ENCODE measurements around the gene RAB26.
"Not testable (repeated sequence)": the region's sequence is repeated elsewhere in the genome, so short reads cannot be mapped to it uniquely, and the experiment has no call there.

The RAB26 gene, protein sequence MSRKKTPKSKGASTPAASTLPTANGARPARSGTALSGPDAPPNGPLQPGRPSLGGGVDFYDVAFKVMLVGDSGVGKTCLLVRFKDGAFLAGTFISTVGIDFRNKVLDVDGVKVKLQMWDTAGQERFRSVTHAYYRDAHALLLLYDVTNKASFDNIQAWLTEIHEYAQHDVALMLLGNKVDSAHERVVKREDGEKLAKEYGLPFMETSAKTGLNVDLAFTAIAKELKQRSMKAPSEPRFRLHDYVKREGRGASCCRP

DNA sequence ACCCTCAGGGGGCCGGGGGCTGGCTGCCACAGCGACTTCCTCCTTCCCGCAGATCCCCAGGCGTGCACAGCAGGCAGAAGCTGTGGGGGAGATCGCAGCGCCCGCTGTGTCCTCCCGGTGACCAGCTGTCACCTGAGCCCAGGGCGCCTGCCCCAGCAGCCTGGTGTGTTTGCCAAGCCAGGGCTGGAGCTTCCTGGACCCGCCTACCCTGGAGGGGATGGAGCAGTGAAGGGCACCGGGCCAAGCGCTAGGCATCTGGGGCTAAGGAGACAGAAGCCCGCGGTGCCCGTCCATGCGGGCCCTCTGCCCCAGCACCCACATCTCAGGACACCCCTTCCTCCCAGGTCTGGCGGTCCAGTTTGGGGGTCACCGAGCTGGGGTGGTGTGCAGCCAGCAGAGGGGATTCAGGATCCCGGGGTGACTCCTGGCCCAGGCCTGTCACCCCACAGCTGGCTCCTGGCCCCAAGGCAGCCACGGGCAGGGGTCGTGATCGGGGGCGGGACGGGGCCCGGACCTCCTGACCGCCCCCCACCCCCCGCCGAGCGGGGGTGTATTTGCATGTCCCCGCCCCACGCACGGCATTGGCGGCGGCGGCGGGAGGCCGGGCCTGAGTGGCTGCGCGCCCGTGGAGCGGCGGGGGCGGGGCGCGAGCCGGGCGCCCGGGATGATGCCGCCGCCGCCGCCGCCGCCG lies at the start of gene RAB26:
Gene RAB26, plus strand, starts transcription at position 645 of the 691 bp plus-strand sequence. CDS start 159 bp downstream, outside the sequence.
- DNase-seq: peak; percentile 29 to 62

DNA sequence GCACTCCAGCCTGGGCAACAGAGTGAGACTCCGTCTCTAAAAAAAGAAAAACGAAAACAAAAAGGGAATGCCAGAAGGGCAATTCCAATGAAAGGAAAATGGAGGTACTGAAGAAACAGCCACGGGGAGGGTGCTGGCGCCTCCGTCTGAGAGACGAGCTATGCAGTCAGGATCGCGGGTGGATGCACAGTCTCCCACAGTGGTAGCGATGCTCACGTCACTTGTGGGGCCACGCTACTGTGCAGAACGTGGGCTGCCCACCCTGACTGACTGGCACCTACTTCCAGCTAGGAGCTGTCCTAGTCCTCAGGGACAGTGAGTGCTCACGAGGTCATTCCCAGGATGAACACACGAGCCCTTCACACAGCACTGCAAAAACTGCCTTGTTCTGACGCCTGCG lies 46.8 kb upstream of the RAB26 start:
- DNase-seq: not testable (repeated sequence)

DNA sequence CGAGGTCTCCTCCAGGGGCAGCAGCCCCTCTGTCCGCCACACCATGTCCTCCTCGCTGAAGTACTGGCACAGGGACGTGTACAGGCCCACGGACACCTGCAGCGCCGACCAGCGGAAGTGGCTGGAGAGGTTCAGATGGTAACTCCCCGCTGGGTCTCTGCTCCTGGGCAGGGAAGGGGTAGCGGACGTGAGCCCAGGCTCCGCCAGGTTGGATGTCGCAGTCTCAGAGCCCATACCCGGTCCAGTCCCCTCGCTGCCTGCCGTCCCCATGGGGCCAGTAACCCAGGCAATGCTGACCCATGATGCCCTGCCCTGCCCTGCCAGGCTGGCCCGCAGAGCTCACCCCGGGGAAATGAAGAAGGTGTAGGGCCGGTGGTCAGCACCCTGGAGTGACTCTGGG lies 46.0 kb upstream of the RAB26 start:
- DNase-seq: no peak

DNA sequence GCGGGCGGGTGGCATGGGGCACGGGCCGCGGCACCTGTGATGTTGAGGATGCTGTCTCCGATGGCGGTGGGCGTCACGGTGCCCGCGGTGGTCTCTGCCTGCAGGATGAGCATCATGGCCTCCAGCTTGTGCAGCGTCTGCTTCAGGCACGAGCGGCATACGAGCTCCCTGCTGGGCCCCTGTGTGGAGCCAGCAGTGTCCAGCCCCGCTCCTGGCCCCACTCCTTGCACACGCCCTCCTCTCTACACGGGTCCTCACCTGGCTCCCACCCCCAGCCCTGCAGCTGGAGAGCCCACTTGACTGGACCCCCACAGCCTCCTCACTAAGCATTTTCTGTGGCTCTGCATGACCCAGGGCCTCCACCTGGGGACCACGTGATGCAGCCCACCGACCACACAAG lies 44.0 kb upstream of the RAB26 start:
- DNase-seq: not testable (repeated sequence)

DNA sequence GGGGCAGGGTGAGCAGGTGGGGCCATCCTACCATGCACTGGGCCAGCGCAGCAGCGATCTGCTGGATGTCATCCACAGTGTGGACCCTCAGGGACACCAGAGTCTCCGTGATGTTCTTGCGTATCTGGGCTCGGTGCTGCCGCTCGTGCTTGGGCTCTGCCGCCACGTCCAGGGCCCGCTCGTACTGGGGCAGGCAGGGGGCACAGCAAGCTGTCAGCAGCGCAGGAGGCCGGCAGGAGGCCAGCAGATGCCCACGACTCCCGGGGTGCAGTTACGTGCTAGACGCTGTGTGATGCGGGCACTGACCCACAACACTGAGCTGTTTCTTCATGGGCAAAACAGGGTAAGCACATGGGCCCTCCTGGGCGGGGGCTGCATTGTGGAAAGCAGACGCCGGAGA lies 43.1 kb upstream of the RAB26 start:
- not testable (repeated sequence) for DNase-seq

DNA sequence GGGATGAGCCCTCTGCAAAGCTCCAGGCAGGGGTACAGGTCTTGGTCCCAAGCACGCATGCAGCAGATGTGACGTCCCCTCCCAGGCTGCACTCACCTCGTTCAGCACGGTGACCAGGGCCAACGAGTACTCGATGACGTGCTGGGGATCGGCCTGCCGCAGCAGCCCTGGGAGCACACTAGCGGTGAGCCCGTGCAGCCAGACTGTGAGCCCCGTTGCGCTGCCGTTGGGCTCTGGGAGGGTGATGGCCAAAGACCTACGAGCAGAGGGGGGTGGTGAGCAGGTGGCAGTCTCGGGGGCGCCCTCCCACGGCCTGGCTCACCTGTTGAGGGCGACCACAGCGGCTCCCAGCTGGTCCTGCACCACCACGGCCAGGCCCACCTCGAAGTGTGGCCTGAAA lies 42.7 kb upstream of the RAB26 start:
- DNase-seq: not testable (repeated sequence)

DNA sequence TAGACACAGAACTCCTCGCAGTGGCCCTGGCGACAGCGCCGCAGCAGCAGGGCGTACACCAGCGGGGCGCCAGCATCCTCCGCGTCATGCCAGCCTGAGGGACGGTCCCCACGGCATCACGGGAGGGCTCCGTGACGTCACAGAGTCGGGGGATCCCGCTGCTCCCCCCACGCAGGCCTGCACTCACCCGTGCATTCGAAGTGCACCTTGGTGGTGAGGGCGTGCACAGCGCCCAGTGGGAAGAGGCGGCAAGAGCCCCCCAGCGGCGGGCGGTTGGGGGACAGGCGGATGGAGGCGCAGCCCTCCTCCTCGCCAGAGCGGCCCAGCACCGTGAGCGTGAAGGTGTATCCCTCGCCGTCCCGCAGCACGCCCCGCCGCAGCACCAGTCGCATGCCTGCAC lies 42.2 kb upstream of the RAB26 start:
- not testable (repeated sequence) for DNase-seq

DNA sequence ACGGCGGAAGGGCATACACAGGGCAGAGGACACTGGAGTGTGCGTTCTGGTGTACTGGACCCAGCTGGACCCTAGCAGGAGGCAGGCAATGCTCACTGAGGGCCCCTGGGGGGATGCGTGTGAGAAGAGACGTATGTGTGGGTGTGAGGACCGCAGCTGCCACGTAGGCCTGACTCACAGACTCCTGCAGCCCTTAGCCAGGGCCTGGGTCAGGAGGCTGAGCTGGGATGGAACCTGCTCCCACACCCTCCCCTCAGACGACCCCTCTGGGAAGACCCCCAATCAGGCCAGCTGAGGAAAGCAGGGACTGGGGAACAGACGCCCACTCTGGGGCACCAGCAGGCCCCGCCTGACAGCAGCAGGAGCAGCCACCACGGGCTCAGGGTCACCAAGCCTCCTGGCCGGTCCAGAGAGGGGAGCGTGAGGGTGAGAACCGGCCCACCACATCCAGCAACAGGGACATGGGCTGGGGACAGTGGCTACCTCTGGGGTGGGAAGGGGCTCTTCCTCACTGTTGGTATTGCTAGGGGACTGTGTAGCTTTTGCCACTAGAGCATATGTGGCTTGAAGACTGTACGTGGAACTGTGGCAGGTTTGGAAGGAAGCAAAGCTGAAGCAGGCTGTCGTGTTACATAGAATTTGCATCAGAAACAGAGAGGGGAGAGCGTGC lies 41.2 kb upstream of the RAB26 start:
- not testable (repeated sequence) for DNase-seq

DNA sequence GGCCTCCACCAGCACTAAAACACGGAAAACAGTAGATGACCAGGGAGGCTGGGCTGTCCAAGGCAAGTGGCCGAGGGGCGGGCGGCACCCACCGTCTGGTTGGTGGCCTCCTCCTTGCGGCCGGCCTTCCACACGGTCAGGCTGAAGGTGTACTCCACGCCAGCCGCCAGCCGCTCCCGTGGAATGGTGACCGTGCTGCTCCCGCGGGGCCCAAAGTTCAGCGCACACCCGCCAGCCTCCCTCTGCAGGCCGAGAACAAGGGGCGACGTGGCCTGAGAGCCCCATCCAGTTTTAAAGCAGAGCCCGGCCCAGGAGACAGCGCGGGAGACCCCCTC lies 40.7 kb upstream of the RAB26 start:
- DNase-seq: not testable (repeated sequence)

DNA sequence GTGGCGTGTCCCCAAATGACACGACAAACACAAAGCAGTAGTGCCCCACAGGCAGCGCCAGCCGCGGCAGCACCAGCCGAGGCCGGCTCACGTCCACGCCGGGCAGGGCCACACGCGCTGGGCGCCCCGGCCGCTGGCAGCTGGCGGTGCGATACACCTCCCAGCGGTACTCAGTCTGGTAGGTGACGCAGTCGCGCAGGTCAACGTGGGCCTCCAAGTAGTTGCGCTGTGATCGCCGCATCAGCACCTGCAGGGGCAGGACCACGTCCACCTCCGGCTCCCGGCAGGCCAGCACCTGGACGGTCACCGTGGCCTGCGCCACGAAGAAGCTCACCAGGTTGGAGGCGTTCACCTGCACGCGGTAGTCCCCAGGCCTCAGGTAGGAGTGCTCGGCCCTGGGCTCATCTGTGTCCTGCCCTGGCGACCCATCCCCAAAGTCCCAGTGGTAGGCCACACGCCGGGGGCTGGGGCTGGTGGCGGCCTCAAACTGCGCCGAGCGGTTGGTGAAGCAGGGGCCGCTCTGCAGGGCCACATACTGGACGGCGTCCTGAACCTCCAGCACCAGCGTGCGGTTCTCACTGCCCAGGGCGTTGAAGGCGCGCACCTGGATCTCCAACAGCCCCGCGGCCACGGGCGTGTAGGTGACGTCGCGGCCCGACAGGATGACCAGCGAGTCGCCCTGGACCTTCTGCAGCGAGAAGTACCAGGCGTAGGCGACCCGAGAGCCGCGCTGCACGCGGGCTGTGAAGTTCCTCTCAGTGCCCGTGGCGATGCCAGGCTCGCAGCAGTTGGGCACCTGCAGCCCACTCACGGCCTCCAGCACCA lies 39.8 kb upstream of the RAB26 start:
- not testable (repeated sequence) for DNase-seq

DNA sequence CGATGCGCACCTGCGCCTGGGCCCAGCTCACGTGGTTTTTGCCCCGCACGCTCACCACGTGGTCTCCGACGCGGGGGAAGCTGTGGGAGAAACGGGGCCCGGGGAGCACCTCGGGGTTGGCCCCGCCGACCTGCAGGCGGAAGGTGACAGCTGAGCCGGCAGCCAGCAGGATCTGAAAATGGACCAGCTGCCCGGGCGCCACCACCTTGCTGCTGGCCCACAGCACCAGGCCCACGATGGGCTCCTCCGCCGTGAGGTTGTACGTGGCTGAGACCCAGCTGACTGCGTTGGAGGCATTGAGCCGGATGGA lies 39.2 kb upstream of the RAB26 start:
- not testable (repeated sequence) for DNase-seq

DNA sequence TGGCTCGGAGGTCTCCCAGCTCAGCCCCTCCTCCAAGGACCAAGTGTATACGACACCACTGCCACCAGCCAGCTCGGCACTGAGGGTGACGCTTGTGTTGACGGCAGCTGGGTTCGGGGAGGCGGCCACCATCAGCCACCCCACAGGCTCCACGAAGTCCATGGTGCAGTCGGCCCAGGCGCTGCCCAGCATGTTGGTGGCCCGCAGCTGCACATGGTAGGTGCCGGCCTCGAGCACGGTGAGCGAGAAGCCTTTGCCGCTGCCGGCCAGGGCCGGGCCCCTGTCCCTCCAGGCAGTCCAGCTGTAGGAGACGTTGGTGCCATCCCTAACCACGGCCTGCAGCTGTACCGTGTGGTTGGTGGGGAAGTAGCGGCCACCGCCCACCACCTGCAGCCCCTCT lies 38.6 kb upstream of the RAB26 start:
- not testable (repeated sequence) for DNase-seq

DNA sequence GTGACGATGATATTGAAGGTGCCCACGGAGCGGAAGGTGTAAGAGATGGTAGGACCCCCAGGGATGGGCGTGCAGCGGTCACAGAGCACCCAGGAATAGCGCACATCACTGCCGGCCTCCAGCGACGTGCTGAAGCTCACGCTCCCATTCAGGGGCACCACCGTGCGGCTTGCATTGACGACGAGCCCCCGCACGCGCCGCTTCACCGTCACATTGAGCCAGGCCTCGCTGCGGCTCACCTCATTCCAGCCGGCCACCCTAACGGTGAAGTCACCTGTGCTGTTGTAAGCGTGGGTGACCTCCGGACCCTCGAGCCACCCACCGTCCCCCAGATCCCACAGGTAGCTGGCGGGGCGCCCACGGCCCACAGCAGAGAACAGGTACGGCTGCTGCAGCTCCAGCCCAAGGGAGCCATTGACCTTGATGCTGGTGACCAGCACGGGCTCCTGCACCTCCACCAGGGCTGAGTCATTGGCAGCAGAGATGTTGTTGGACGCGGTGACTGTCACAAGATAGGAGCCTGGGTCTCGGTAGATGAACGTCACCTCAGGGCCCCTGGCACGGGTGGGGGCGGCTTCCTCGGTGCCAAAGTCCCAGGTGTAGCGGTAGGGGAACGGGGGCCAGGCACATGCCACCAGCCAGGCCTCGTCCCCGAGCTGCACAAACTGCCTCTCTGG lies 38.0 kb upstream of the RAB26 start:
- not testable (repeated sequence) for DNase-seq

DNA sequence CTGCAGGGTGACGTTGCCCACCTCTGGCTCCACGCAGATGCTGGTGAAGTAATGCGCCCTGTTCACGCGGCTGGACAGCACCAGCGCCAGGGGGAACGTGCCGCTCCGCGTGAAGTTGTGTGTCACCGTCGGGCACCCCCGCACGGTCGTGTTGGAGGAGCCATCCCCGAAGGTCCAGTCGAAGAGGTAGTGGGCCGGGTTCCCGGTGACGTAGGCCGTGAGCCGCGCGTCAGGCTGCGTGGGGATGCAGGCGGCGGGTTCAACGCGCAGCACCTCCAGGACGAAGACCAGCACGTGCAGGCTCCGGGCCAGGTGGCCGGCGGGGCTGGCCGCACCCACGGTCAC lies 37.4 kb upstream of the RAB26 start:
- DNase-seq: not testable (repeated sequence)

DNA sequence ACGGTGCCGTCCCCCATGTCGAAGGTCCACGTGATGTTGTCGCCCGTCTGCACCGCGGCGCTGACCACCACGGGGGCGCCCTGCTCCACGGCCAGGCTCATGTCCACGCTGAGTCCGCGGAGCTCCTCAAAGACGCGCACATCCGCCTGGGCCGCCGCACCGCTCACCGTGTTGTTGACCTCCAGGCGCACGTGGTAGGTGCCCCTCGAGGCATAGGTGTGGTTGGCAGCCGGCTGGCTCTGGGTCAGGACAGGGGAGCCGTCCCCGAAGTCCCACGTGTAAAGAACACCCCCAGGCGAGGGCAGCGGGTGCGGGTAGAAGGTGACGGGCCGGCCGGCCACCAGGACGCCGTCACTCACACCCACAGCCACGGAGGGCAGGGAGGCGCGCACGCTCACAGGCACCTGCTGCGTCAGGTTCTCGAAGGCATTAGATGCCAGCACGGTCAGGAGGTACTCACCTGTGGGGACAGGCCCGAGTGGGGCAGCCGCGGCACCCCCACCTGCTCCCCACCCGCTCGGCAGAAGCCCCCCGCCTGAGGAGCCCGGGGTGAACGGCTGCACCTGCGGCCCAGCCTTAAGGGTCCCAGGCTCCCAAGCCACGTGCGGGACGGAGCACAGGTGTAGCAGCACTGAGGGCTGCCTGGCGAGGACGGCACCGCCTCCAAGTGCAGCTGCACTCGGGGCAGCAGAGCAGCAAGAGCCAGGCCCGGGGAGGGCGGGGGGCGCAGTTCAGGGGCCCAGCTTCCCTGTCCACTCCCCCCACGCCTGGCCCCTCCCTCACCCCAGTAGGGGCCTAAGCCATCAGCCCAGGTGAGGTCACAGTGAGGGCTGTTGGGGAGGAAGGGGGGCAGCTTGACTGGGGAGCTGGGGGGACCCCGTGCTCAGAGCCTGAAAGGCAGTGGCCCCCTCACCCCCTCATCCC lies 36.8 kb upstream of the RAB26 start:
- DNase-seq: not testable (repeated sequence)

DNA sequence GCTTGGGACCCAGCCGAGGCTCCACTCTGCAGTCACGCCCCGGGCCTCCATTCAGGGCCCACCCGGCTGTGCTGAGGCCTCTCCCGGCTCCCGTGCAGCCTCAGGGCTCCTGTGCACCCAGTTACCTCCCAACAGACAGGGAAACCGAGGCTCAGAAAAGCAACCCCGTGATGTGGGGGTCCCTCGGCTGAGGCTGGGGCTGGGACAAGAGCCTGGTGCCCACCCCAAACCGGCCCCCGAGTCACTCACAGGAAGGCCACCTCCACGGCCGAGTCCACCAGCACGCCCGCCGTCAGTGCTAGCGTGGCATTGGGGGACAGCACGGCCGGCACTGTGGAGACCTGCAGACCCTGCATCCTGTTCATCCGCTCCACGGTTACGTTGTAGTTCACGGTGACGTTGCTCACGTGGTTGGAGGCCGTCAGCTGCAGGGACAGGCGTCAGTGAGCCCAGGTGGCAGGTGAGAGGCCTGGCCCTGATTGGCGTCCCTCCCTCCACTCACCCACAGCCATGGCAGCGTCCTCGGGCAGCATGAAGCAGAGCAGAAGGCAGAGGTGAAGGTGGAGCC lies 35.8 kb upstream of the RAB26 start:
- DNase-seq: not testable (repeated sequence)

DNA sequence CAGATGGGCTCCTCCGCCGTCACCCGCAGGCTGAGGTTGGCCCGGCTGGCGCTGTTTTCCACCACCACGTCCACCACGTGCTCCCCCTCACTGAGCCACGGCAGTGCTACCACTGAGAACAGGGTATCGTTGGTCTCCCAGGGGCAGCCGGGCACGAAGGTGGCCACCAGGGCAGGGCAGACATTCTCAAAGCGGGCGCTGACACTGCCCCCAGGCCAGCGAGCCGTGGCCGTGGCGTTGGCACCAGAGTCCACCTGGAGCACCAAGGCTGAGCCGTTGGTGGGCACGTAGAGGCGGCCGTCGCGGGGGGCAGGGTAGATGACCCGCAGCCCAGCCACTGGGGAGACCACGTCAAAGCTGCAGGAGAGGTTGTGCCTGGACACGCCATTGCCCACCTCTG lies 34.2 kb upstream of the RAB26 start:
- not testable (repeated sequence) for DNase-seq

DNA sequence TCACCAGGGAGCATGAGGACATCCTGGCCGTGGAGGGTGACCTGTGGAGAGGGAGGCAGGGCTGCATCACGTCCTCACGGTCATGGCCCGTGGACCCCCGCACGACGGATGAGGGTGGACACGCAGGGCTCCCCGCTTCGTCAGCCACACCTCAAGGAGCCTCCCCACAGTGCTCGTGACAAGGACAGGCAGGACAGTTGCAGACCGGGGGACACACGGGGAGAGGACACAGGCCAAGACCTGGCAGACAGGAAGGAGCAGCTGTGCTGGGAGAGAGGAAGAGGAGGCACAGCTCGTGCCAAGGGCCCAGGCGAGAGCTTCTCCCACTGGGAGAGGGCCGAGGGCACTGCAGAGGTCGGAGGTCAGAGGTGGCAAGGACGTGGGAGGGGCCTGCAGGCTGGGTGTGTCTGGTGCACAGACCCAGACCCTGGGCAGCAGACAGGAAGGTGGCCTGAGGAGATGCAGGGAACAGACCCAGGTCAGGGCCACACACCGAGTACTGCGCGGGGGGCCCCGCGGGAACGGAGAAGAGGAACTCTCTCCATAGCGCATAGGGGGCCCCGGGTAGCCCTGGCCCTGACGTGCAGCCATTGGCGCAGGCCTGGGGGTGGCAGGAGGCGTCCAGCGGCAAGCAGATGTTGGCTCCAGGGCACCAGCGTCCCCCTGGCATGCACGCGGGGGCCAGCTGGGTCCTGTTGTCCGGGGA lies 33.4 kb upstream of the RAB26 start:
- DNase-seq: not testable (repeated sequence)

DNA sequence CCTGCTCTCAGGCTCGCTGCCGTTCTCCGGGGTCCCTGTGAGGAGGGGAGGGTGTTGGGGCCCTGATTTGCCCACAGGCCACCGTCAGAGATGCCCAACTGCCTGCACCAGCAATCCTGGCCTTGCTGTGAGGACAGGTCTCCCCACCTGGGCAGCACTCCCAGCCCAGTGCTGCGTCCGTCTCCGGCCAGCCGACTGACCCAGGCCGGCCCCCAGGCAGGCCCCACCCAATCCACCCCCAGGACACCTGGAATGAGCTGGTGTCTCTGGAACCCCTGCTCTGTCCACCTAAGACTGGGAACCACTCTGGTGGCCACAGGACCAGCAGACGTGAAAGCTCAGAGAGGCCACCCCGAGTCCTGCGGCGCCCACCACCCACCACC lies 32.8 kb upstream of the RAB26 start:
- no peak for DNase-seq

DNA sequence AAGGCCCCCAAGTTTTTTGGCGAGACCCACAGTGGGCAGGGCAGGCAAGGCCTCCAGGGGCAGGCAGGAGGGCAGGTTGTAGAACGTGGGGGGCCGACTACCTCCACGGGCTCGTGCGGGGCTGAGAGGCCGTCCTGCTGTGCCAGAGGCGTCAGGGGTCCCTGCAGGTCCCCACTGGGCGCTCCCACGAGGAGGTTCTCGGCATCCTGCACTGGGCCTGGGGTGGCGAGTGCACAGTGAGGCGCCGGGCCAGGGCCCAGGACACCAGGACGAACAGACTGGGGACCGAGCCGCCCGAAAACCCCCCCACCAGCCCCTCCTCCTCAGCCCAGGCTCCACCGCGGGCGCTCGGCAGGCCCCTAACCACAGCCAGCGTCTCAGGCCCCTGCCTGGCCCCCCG lies 32.0 kb upstream of the RAB26 start:
- not testable (repeated sequence) for DNase-seq

DNA sequence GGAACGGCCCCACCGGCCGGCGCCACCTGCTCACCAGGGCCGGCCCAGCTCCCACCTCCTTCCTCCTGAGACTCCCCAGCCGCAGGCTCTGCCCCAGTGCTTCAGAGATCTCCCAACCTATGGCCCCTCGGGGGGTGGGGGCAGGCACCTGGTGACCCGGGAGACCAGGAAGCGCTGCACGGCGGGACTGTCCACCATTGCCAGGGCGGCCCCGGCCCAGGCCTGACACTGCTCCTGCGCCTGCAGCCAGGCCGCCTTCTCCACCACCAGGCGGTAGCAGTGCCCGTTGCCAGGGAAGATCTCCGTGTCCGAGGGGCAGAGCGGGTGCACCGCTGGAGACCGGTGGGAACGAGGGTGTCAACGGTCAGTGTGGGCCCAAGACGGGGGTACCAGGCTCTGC lies 31.1 kb upstream of the RAB26 start:
- not testable (repeated sequence) for DNase-seq

All from hippocampal formation (tissue), 2 donors.